DND-41 (cell line): ENCODE results near the gene HLA-DMB.
A peak's percentile ranks its signal among the peaks of the same experiment; 100 is the strongest.

Experiments used
- ATAC-seq: fragments of 200-7000 bp; cut with Tn5 transposase; 3 replicates; pipeline ENCODE4 v1.9.1; 2021; ENCODE audit warnings: low read depth; ENCODE audit not compliant: insufficient read depth
- DNase-seq: peaks from one replicate; pipeline ENCODE4 v3.0.0-alpha.2; 2020
- H2AFZ ChIP-seq: 2 replicates; pipeline ENCODE4 v1.6.0; 2012; ENCODE audit warnings: low read depth, low read length
- H3K27ac ChIP-seq: 2 replicates; pipeline ENCODE4 v1.5.1; 2012; ENCODE audit warnings: low read length, inconsistent platforms
- H3K27me3 ChIP-seq: fragments of 200-600 bp; sonication (generic); 2 replicates; pipeline ENCODE4 v1.6.0; 2012; ENCODE audit warnings: low read length, mild to moderate bottlenecking, inconsistent platforms; ENCODE audit not compliant: insufficient read depth, poor library complexity
- H3K36me3 ChIP-seq: 2 replicates; pipeline ENCODE4 v1.5.1; 2012; ENCODE audit warnings: low read length, inconsistent platforms; ENCODE audit not compliant: insufficient read depth
- H3K4me1 ChIP-seq: 2 replicates; pipeline ENCODE4 v1.5.1; 2012; ENCODE audit warnings: mild to moderate bottlenecking, low read length; ENCODE audit not compliant: insufficient read depth
- H3K4me2 ChIP-seq: 2 replicates; pipeline ENCODE4 v1.6.0; 2012; ENCODE audit warnings: mild to moderate bottlenecking, moderate library complexity, low read length, inconsistent platforms; ENCODE audit not compliant: insufficient read depth
- H3K4me3 ChIP-seq, 2 experiments: fragments of 200-600 bp in 1 of 2; shearing (Covaris generic) in 1 of 2; 2 replicates each; pipeline ENCODE4 v1.5.1; 2012 to 2016; ENCODE audit warnings: inconsistent platforms in 2 of 2, low read length in 2 of 2, mild to moderate bottlenecking in 2 of 2, low read depth in 1 of 2, moderate library complexity in 1 of 2
- H3K79me2 ChIP-seq: 2 replicates; pipeline ENCODE4 v1.6.0; 2012; ENCODE audit warnings: low read length, inconsistent platforms; ENCODE audit not compliant: insufficient read depth
- H3K9ac ChIP-seq: 2 replicates; pipeline ENCODE4 v1.6.0; 2012; ENCODE audit warnings: low read depth, mild to moderate bottlenecking, inconsistent platforms, low read length, moderate library complexity
- H3K9me3 ChIP-seq: 2 replicates; pipeline ENCODE4 v1.5.1; 2012; ENCODE audit warnings: low read length, moderate library complexity, mild to moderate bottlenecking, inconsistent platforms; ENCODE audit not compliant: insufficient read depth, severe bottlenecking
- H4K20me1 ChIP-seq: 2 replicates; pipeline ENCODE4 v1.6.0; 2012; ENCODE audit warnings: low read length; ENCODE audit not compliant: insufficient read depth
- EZH2 ChIP-seq: IDR thresholded peaks from 3 replicates; pipeline ENCODE4 v1.6.1; 2012; ENCODE audit warnings: borderline replicate concordance, low read depth, mild to moderate bottlenecking, moderate library complexity, low read length, inconsistent platforms; ENCODE audit not compliant: severe bottlenecking
- TF ChIP-seq, protein P1 (sequence below): IDR thresholded peaks from 2 replicates; pipeline ENCODE4 v1.5.1; 2012; ENCODE audit warnings: borderline replicate concordance, low read length, moderate library complexity, mild to moderate bottlenecking; ENCODE audit not compliant: poor library complexity, severe bottlenecking; ENCODE audit errors: extremely low read depth

The HLA-DMB gene

DNA sequence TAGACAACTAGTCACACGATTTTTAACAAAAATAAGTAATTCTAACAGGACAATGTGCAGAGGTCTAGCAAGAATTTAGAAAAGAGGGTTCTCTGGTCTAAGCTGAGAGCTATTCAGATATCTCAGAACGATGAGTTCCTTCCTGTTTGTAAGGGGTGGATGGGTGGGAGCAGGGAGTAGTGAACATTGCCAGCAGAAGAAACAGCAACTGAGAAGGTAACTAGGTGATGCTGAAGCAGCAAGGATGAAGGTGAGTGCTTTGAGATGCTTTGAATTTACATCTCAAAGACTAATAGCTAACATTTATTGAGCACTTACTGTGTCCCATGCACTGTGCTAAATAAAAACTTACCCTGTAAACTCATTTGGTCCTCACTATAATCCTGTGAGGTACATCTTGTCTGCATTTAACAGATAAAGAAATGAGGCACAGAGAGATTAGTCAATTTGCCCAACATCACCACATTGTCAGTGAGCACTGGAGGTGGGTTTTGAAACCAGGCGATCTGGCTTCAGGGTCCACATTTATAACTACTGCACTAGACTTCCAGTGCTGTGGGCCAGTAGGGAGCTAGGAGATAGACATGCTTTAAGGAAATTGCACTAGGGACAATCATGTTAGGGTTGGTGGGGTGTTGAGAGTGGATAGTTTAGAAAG, 43.3 kb upstream of the HLA-DMB start:
- Histone ChIP-seq H3K4me3 (no peak overlapping the region), H4K20me1 (peaks cover 25% of the 10 kb centered on the region), H3K79me2 (peaks cover 5% of the 10 kb centered on the region; the same call in 1 of the 2 replicates), H3K36me3 (peaks cover 27% of the 10 kb centered on the region), H3K27me3 (no peaks in the 10 kb centered on the region), H3K4me2 (no peak overlapping the region), H3K9me3 (no peaks in the 10 kb centered on the region), H3K4me1 (0 out of 2 replicates have a peak, but pooled peaks cover 2% of the 10 kb centered on the region), H3K27ac (no peak overlapping the region), H3K9ac (no peak overlapping the region), H2AFZ (no peak overlapping the region)
- DNase-seq (no peak), ATAC-seq (peak; percentile 13)
- no peak for TF ChIP-seq EZH2
- TF ChIP-seq, protein P1, sequence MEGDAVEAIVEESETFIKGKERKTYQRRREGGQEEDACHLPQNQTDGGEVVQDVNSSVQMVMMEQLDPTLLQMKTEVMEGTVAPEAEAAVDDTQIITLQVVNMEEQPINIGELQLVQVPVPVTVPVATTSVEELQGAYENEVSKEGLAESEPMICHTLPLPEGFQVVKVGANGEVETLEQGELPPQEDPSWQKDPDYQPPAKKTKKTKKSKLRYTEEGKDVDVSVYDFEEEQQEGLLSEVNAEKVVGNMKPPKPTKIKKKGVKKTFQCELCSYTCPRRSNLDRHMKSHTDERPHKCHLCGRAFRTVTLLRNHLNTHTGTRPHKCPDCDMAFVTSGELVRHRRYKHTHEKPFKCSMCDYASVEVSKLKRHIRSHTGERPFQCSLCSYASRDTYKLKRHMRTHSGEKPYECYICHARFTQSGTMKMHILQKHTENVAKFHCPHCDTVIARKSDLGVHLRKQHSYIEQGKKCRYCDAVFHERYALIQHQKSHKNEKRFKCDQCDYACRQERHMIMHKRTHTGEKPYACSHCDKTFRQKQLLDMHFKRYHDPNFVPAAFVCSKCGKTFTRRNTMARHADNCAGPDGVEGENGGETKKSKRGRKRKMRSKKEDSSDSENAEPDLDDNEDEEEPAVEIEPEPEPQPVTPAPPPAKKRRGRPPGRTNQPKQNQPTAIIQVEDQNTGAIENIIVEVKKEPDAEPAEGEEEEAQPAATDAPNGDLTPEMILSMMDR: no peak

DNA sequence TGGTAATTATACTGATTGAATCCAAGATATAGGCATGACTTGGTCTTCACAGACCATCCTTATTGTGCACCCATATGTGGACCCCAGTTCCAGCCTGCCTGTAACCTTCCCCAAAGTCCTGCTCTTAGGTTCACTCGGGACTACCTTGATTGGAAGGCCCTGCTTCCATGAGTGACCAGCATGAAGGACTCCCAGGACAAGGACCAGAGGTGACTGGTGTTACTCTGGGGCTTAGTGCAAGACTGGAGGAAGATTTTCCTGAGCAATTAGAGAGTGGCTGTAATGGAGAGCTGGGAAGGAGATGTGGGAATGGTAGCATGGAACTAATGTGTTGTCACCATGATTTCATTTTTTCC, 42.6 kb upstream of the HLA-DMB start:
- Histone ChIP-seq H2AFZ (no peak overlapping the region), H3K4me2 (no peak overlapping the region), H3K9me3 (no peaks in the 10 kb centered on the region), H3K36me3 (peaks cover 33% of the 10 kb centered on the region), H3K9ac (no peak overlapping the region), H3K4me3 (no peak overlapping the region), H3K79me2 (peaks cover 8% of the 10 kb centered on the region), H3K27ac (no peak overlapping the region), H3K4me1 (0 out of 2 replicates have a peak, but pooled peaks cover 2% of the 10 kb centered on the region), H3K27me3 (no peaks in the 10 kb centered on the region), H4K20me1 (peaks cover 30% of the 10 kb centered on the region)
- DNase-seq (no peak), ATAC-seq (no peak)
- TF ChIP-seq, protein P1: no peak
- no peak for TF ChIP-seq EZH2

DNA sequence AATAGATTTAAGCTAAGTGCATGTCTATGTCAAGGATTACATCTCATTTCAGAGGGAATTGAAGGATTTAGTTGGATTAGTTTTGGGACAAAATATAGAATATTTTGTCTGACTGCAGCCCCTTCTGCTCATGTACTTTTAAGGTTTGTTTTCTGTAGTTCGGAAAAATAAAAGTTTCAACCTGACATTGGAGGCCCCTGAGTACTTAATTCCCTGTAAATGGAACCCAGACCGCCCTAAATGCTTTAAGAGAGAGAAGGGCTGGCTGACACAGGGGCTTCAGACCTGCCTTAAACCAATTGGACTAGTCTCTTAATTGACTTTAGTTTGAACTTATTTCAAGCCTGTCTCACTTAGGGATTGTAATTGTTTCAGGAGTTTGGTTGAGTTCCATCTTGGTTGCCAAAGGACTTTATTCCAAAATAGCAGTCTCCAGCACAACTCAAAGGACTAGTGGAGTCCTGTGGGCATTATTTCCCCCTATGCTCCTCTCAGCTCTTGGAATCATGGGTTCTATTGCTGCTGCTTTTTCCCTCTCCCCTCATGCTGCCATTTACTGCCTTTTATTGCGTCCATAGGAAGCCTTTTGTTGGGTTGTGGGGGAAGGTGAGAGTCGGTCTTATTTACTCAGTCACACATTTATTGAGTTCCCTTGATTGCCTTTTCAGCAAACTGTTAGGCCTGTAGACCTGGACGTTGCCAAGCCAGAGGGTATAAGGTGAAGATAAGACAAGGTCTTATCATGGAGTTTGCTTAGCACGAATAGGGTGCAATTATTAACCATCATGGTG, 42.1 kb upstream of the HLA-DMB start:
- Histone ChIP-seq H3K36me3 (peaks cover 39% of the 10 kb centered on the region), H3K79me2 (peaks cover 14% of the 10 kb centered on the region), H3K4me3 (no peak overlapping the region), H3K9me3 (no peaks in the 10 kb centered on the region), H3K4me1 (0 out of 2 replicates have a peak, but pooled peaks cover 2% of the 10 kb centered on the region), H3K4me2 (no peak overlapping the region), H4K20me1 (peaks cover 35% of the 10 kb centered on the region), H3K9ac (no peak overlapping the region), H3K27me3 (no peaks in the 10 kb centered on the region), H2AFZ (no peak overlapping the region), H3K27ac (no peak overlapping the region)
- no peak for DNase-seq
- no peak for ATAC-seq
- TF ChIP-seq, protein P1: no peak
- TF ChIP-seq EZH2: no peak
